OCI-LY3 (cell line): ENCODE measurements around the gene ARHGAP15.

Experiments used
- H2AFZ ChIP-seq: fragments of 200-600, 300-600 bp; shearing (Covaris generic); 2 replicates; pipeline ENCODE4 v1.6.0; 2014; ENCODE audit warnings: antibody characterized with exemption, low read depth, low read length
- H3K27ac ChIP-seq: fragments of 200-600, 300-600 bp; sonication (generic); 2 replicates; pipeline ENCODE4 v1.5.1; 2014; ENCODE audit warnings: mild to moderate bottlenecking, low read length, moderate library complexity, mixed read lengths
- H3K27me3 ChIP-seq: fragments of 200-600, 300-600 bp; sonication (generic); 2 replicates; pipeline ENCODE4 v1.6.1; 2014; ENCODE audit warnings: low read depth, low read length, mixed read lengths
- H3K36me3 ChIP-seq: fragments of 200-600, 300-600 bp; sonication (generic); replicated peaks from 2 replicates; pipeline ENCODE3; 2014; ENCODE audit warnings: low read depth, low read length, mixed read lengths
- H3K4me1 ChIP-seq: fragments of 300-600, 200-600 bp; sonication (generic); 2 replicates; pipeline ENCODE4 v1.6.1; 2014; ENCODE audit warnings: low read length, mixed read lengths
- H3K4me2 ChIP-seq: fragments of 200-600, 300-600 bp; sonication (generic); 2 replicates; pipeline ENCODE4 v1.6.1; 2014; ENCODE audit warnings: low read length, mixed read lengths
- H3K4me3 ChIP-seq: fragments of 300-600, 200-600 bp; sonication (generic); 2 replicates; pipeline ENCODE4 v1.5.1; 2014; ENCODE audit warnings: antibody characterized with exemption, mild to moderate bottlenecking, low read length, moderate library complexity
- H3K79me2 ChIP-seq: fragments of 300-600, 200-600 bp; shearing (Covaris generic); 2 replicates; pipeline ENCODE4 v1.6.1; 2014; ENCODE audit warnings: mild to moderate bottlenecking, low read length, mixed read lengths
- H3K9ac ChIP-seq: fragments of 300-600, 200-600 bp; shearing (Covaris generic); 2 replicates; pipeline ENCODE4 v1.6.0; 2014; ENCODE audit warnings: mild to moderate bottlenecking, low read length, moderate library complexity
- H3K9me3 ChIP-seq: fragments of 200-600, 300-600 bp; shearing (Covaris generic); 2 replicates; pipeline ENCODE4 v1.6.1; 2014; ENCODE audit warnings: low read length, mixed read lengths; ENCODE audit not compliant: insufficient read depth
- H4K20me1 ChIP-seq: fragments of 200-600, 300-600 bp; sonication (generic); 2 replicates; pipeline ENCODE4 v1.6.1; 2016; ENCODE audit warnings: low read length, mixed read lengths; ENCODE audit not compliant: insufficient read depth
- EZH2phosphoT487 ChIP-seq: fragments of 200-600 bp; shearing (Covaris generic); IDR thresholded peaks from 2 replicates; pipeline ENCODE4 v1.6.1; 2018; ENCODE audit warnings: antibody characterized with exemption, mixed run types, low read depth
- TF ChIP-seq, protein P1 (sequence below): fragments of 200-600, 300-600 bp; sonication (generic); IDR thresholded peaks from 2 replicates; pipeline ENCODE4 v1.5.1; 2014; ENCODE audit warnings: antibody characterized with exemption, low read length, low read depth

The ARHGAP15 gene

GRCh38 chr2:143601828-143602227 lies 472.6 kb downstream of the ARHGAP15 start:
- no peak for TF ChIP-seq EZH2phosphoT487
- TF ChIP-seq, protein P1, sequence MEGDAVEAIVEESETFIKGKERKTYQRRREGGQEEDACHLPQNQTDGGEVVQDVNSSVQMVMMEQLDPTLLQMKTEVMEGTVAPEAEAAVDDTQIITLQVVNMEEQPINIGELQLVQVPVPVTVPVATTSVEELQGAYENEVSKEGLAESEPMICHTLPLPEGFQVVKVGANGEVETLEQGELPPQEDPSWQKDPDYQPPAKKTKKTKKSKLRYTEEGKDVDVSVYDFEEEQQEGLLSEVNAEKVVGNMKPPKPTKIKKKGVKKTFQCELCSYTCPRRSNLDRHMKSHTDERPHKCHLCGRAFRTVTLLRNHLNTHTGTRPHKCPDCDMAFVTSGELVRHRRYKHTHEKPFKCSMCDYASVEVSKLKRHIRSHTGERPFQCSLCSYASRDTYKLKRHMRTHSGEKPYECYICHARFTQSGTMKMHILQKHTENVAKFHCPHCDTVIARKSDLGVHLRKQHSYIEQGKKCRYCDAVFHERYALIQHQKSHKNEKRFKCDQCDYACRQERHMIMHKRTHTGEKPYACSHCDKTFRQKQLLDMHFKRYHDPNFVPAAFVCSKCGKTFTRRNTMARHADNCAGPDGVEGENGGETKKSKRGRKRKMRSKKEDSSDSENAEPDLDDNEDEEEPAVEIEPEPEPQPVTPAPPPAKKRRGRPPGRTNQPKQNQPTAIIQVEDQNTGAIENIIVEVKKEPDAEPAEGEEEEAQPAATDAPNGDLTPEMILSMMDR, result no peak

DNA sequence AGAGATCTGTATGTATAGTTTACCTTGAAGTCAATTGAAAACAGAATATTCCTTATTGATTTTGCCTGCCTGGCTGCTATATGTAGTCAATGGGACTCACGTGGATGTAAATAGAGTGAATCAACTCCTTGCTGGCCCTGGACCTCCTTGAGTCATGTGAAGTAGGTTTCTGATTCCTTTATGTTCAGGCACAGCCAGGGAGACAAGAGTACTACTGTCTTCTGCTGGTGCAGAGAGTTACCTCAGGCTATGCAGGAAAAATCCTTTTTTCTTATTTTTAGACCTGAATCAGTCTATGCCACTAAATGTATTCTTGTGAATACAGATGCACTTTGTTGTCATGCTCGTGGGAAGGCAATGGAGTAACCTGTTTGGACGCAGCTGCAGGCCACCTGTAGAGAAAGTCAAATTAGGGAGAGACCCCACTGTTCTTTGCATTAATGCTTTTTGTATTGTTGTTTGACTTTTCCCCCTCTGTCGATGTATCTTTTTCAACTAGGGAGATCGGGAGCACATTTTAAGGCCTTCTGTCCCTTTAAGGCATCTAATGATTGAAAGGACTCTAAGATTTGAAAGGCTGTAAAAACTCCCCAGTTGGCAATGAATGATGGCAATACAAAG lies 473.9 kb downstream of the ARHGAP15 start:
- Histone ChIP-seq H3K79me2 (no peaks in the 10 kb centered on the region), H3K9ac (no peak overlapping the region), H2AFZ (no peak overlapping the region), H3K27ac (no peak overlapping the region), H3K4me1 (no peaks in the 10 kb centered on the region), H3K4me2 (no peak overlapping the region), H4K20me1 (no peaks in the 10 kb centered on the region), H3K27me3 (no peaks in the 10 kb centered on the region), H3K9me3 (no peaks in the 10 kb centered on the region), H3K4me3 (no peak overlapping the region), H3K36me3 (no peaks in the 10 kb centered on the region)
- no peak for TF ChIP-seq EZH2phosphoT487
- TF ChIP-seq, protein P1, result no peak

More at GRCh38 chr2:143601828-143602227, 472.6 kb downstream of the ARHGAP15 start:
- Histone ChIP-seq H3K36me3 (no peaks in the 10 kb centered on the region), H4K20me1 (no peaks in the 10 kb centered on the region), H3K4me1 (no peaks in the 10 kb centered on the region), H3K9me3 (no peaks in the 10 kb centered on the region), H3K4me2 (no peak overlapping the region), H3K27me3 (no peaks in the 10 kb centered on the region), H3K79me2 (no peaks in the 10 kb centered on the region), H2AFZ (no peak overlapping the region), H3K9ac (no peak overlapping the region), H3K4me3 (no peak overlapping the region), H3K27ac (no peak overlapping the region)

DNA sequence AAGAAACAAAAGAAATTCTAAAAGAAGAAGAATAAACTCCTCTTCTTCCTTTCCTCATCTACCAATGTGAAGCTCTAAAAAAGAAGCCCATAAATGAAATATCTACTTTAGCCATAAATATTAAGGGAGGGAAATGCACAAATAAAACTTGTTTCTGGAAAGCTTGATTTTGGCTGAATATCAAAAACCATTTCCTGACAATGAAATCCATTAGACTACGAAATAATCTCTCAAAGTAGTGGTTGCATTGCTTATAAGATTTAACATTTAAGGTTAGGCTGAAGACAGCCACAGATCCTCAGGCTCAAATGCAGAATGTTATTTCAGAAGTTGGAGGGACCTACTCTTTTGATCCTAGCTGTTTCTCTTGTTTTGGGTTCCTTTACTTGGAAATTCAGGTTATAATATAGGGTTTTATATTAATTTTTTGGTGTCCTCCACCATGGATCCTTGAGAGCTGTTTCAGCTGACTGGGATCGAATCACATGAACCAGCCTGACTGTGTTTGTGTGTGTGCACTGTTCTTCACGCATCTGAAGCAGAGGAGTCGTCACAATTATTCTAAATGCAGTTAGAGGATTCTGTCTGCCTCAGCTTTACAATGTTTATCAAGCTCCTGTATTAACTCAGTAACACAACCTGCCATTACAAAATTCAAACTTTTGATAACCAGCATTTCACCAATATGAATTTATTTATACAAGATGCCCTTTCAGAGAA lies 474.8 kb downstream of the ARHGAP15 start:
- no peak overlapping the region for H3K27ac ChIP-seq
- H3K36me3 ChIP-seq, result no peaks in the 10 kb centered on the region
- no peaks in the 10 kb centered on the region for H3K9me3 ChIP-seq
- H3K4me1 ChIP-seq, result no peaks in the 10 kb centered on the region
- no peak overlapping the region for H2AFZ ChIP-seq
- H3K9ac ChIP-seq, result no peak overlapping the region
- no peak overlapping the region for H3K4me2 ChIP-seq
- no peak for TF ChIP-seq EZH2phosphoT487
- TF ChIP-seq, protein P1, result no peak
- H3K27me3 ChIP-seq, result no peaks in the 10 kb centered on the region
- H3K4me3 ChIP-seq, result no peak overlapping the region
- no peaks in the 10 kb centered on the region for H3K79me2 ChIP-seq
- no peaks in the 10 kb centered on the region for H4K20me1 ChIP-seq

GRCh38 chr2:143604566-143604959 lies 475.3 kb downstream of the ARHGAP15 start:
- no peak overlapping the region for H3K4me3 ChIP-seq
- H3K27ac ChIP-seq, result no peak overlapping the region
- H3K36me3 ChIP-seq, result no peaks in the 10 kb centered on the region
- H3K4me1 ChIP-seq, result no peaks in the 10 kb centered on the region
- H3K9ac ChIP-seq, result no peak overlapping the region
- H3K27me3 ChIP-seq, result no peaks in the 10 kb centered on the region
- no peaks in the 10 kb centered on the region for H3K79me2 ChIP-seq
- no peak for TF ChIP-seq EZH2phosphoT487
- TF ChIP-seq, protein P1, result no peak
- no peaks in the 10 kb centered on the region for H4K20me1 ChIP-seq
- no peak overlapping the region for H2AFZ ChIP-seq
- H3K4me2 ChIP-seq, result no peak overlapping the region
- H3K9me3 ChIP-seq, result no peaks in the 10 kb centered on the region
